HepG2 (cell line): ENCODE measurements around the gene WBP1. TPM values are rescaled to one million over a fixed set of nuclear protein-coding genes. Genes with fewer than 3 reads are reported as not detected.
A peak's percentile ranks its signal among the peaks of the same experiment; 100 is the strongest.

Experiments used
- ADNP ChIP-seq: sonication (generic); formaldehyde crosslinking; IDR thresholded peaks from 2 replicates; pipeline ENCODE4 v1.4.0; 2020; ENCODE audit warnings: missing genetic modification reagents
- DR1 ChIP-seq: sonication (generic); formaldehyde crosslinking; IDR thresholded peaks from 2 replicates; pipeline ENCODE4 v1.8.0; 2021; ENCODE audit warnings: mild to moderate bottlenecking, missing genetic modification reagents, inconsistent platforms
- HBP1 ChIP-seq: IDR thresholded peaks from 2 replicates; pipeline ENCODE4 v1.6.1; 2016; ENCODE audit warnings: low read depth, control low read depth
- IKZF4 ChIP-seq: sonication (generic); formaldehyde crosslinking; IDR thresholded peaks from 2 replicates; pipeline ENCODE4 v1.5.1; 2020; ENCODE audit warnings: borderline replicate concordance, mild to moderate bottlenecking, low read depth, missing genetic modification reagents; ENCODE audit errors: not compliant biosample characterization
- KAT8 ChIP-seq: IDR thresholded peaks from 2 replicates; pipeline ENCODE4 v1.6.1; 2016; ENCODE audit warnings: missing genetic modification reagents, missing compliant biosample characterization
- LCORL ChIP-seq, 2 experiments: fragments of 450-650 bp in 1 of 2; sonication (generic) in 1 of 2; formaldehyde crosslinking in 1 of 2; IDR thresholded peaks; 2 replicates each; pipeline versions ENCODE4 v1.5.0 to v1.6.1; 2017 to 2020; ENCODE audit warnings: antibody characterized with exemption in 1 of 2, missing genetic modification reagents in 1 of 2
- MATR3 ChIP-seq: sonication (generic); formaldehyde crosslinking; IDR thresholded peaks from 2 replicates; pipeline ENCODE4 v1.4.0; 2020; ENCODE audit warnings: missing genetic modification reagents
- NR2F2 ChIP-seq: IDR thresholded peaks from 2 replicates; pipeline ENCODE4 v1.6.1; 2012; ENCODE audit warnings: low read depth, inconsistent platforms, borderline replicate concordance
- PAXIP1 ChIP-seq: sonication (generic); formaldehyde crosslinking; conservative IDR thresholded peaks from 2 replicates; pipeline ENCODE4 v1.4.0; 2020; ENCODE audit warnings: mild to moderate bottlenecking, missing genetic modification reagents, moderate library complexity
- RNF2 ChIP-seq: fragments of 450-650 bp; conservative IDR thresholded peaks from 2 replicates; pipeline ENCODE4 v1.6.1; 2016; ENCODE audit warnings: low read depth
- YEATS2 ChIP-seq: sonication (generic); formaldehyde crosslinking; IDR thresholded peaks from 2 replicates; pipeline ENCODE4 v1.4.0; 2020; ENCODE audit warnings: missing genetic modification reagents, borderline replicate concordance
- ZNF550 ChIP-seq: sonication (generic); formaldehyde crosslinking; IDR thresholded peaks from 2 replicates; pipeline ENCODE4 v1.4.0; 2020; ENCODE audit warnings: mild to moderate bottlenecking, missing genetic modification reagents, borderline replicate concordance
- ZNF646 ChIP-seq: sonication (generic); formaldehyde crosslinking; IDR thresholded peaks from 2 replicates; pipeline ENCODE4 v1.9.0; 2021; ENCODE audit warnings: mild to moderate bottlenecking, missing genetic modification reagents
- ZNF660 ChIP-seq: sonication (generic); formaldehyde crosslinking; IDR thresholded peaks from 2 replicates; pipeline ENCODE4 v1.5.1; 2020; ENCODE audit warnings: mild to moderate bottlenecking, low read depth, missing genetic modification reagents, borderline replicate concordance
- ZNF773 ChIP-seq: sonication (generic); formaldehyde crosslinking; IDR thresholded peaks from 2 replicates; pipeline ENCODE4 v1.4.0; 2020; ENCODE audit warnings: missing genetic modification reagents, borderline replicate concordance
- ZSCAN12 ChIP-seq: sonication (generic); formaldehyde crosslinking; IDR thresholded peaks from 2 replicates; pipeline ENCODE4 v1.9.0; 2021; ENCODE audit warnings: mild to moderate bottlenecking, missing genetic modification reagents
- polyA plus RNA-seq, 8 experiments: library from polyadenylated mRNA; depleted of rRNA in 3 of 8; stranded (reverse) in 7 of 8; unstranded in 1 of 8; fragments of >200 nt; fragmentation: Illumina TruSeq in 4 of 8; extraction: Trizol in 4 of 8; gene quantifications; 2 replicates each; pipeline versions ENCODE4 v1.2.1 to v1.2.3, GENCODE V29; 2011 to 2016; ENCODE audit warnings: low read depth in 4 of 8, missing spikeins in 1 of 8, mixed read lengths in 1 of 8; ENCODE audit not compliant: insufficient read depth in 1 of 8
- total RNA-seq, 5 experiments: library from RNA; depleted of rRNA; stranded (reverse); fragments of >200 nt; fragmentation: Illumina TruSeq; extraction: Trizol; gene quantifications; 2 replicates each; pipeline ENCODE4 v1.2.3, GENCODE V29; 2016; ENCODE audit warnings: low read depth in 1 of 5

Gene WBP1
- total and polyA plus RNA-seq, 2 of the 13 experiments (the other 11 are each of a cell fraction or from before 2014, with no cell fraction given): 38.8 to 85.7 TPM

GRCh38 chr2:74440378-74441169, 17.7 kb upstream of the WBP1 start (continued):
- TF ChIP-seq ZNF646 (CRISPR knock-in tag) (peak; percentile 65; the same call in 1 of the 2 replicates), DR1 (CRISPR knock-in tag) (peak; percentile 96), ZNF550 (CRISPR knock-in tag) (no peak), HBP1 (no peak), YEATS2 (CRISPR knock-in tag) (peak; percentile 83; the same call in 1 of the 2 replicates), LCORL (IDR thresholded peaks at IDR 0.05) (peak; percentile 71), LCORL (CRISPR knock-in tag; IDR thresholded peaks at IDR 0.05) (peak; percentile 95), PAXIP1 (CRISPR knock-in tag) (peak; percentile 89), KAT8 (peak; percentile 89), ZNF773 (no peak; the same call in 1 of the 2 replicates), ZSCAN12 (CRISPR knock-in tag) (no peak), ADNP (no peak), RNF2 (peak; percentile 31; the same call in 1 of the 2 replicates), ZNF660 (CRISPR knock-in tag) (no peak), MATR3 (CRISPR knock-in tag) (no peak), IKZF4 (CRISPR knock-in tag) (no peak), NR2F2 (no peak; the same call in 1 of the 2 replicates)
